ELF-1 (cell line): Measurements from ENCODE around the gene USP44.

Experiments used
- DNase-seq: peaks from one replicate; pipeline ENCODE4 v3.0.0-alpha.2; 2016; ENCODE audit warnings: low read depth, low spot score

Gene USP44

DNA sequence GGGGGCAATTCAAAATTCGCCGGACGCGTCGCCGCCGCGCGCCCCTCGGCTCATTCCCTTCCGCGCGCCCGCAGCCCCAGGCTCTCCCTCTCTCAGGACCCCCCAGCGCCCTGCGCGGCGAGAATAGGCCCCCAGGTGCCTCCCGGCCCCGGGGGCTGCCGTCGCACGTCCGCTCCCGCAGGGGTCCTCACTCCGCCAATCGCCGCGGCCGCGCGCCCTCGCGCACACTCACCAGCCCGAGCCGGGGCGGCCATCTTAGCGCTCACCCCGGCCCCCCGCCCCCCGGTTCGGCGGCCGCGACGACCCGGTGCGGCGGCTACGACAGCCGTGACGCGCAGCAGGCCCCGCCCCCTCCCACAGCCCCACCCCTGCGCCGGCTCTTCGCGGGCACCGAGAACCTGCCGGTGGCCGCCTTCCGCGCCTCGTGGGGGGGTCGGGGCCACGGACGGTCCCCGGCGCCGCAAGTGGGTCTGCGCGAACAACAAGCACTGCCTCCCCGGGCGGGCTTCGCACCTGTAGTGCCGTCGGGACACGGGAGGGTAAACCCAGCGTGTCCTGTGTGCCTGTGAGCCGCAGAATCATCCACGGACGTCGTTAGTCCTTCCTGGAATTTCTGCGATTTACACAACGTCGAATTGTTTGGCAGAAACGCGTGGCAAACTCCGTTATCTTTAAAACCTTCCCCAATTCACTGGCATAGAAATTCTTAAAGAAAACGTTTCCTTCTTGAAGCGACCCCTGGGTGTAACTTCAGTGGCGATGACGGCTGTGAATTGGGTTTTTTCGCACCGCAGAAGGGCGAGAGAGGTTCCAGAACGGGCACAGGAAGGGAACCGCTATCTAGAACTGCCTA is 2.5 kb downstream of the USP44 start:
- peak; percentile 54 for DNase-seq

- DNase-seq, result peak; percentile 74
These were observed 3.2 kb downstream of the USP44 start for GRCh38 chr12:95548056-95548538.

- peak; percentile 43 for DNase-seq
These were observed 3.7 kb downstream of the USP44 start for GRCh38 chr12:95547522-95548055.

- peak; percentile 24 for DNase-seq
These were observed 4.8 kb downstream of the USP44 start for GRCh38 chr12:95546491-95546813.

GRCh38 chr12:95545731-95546490 is 5.4 kb downstream of the USP44 start:
- DNase-seq, result no peak

GRCh38 chr12:95545303-95545702 is 6.0 kb downstream of the USP44 start:
- DNase-seq, result no peak

- DNase-seq, result no peak
These were observed 6.5 kb downstream of the USP44 start for GRCh38 chr12:95544756-95545155.

DNA sequence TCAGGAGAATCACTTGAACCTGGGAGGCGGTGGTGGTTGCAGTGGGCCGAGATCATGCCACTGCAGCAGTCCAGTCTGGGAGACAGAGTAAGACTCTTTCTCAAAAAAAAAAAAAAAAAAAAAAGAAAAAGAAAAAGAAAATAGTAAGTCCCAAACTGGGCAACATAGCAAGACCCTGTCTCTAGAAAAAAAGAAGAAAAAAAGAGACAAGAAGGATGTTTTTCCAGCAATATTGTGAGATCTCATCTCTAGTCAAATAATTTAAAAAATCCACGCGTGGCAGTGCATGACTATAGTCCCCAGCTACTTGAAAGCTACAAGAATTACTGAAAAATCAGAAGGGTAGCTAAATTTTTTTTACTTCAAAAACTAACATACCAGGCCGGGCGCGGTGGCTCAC is 8.0 kb downstream of the USP44 start:
- no peak for DNase-seq

DNA sequence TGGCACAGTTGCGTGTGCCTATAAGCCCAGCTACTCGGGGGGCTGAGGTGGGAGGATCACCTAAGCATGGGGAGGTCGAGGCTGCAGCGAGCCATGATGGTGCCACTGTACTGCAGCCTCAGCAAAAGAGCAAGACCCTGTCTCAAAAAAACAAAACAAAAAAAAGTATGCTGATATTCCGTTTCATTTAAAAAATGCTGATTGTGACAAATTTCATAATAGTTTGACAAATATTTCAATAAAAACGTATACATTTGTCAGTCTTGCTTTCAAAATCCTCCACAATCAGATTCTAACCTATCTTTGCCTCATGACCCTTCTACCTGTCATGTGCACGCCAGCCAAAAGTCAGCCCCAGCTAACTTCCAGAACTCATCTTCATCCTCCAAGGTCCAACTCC is 9.8 kb downstream of the USP44 start:
- DNase-seq, result no peak

DNA sequence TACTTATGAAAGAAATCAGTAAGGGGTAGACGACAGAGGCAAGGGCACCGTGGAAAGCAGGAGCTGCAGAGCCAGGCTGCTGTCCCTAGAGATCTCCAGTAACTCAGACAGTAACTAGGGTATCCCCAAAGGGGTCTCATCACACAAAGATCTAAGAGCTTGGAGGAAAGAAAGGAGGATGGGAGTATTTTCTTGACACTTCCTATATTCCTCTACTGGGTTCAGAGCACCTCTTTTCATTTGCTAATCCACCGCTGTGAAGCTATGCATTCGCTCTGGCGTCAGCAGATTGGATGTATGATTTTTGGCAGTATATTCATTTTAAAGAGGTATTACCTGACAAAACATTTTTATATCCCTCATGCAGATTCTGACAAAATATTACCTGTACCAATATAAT is 12.6 kb downstream of the USP44 start:
- DNase-seq, result no peak

- no peak for DNase-seq
These were observed 13.3 kb downstream of the USP44 start for GRCh38 chr12:95538006-95538405.

- DNase-seq, result no peak
These were observed 17.3 kb downstream of the USP44 start for GRCh38 chr12:95533985-95534384.

DNA sequence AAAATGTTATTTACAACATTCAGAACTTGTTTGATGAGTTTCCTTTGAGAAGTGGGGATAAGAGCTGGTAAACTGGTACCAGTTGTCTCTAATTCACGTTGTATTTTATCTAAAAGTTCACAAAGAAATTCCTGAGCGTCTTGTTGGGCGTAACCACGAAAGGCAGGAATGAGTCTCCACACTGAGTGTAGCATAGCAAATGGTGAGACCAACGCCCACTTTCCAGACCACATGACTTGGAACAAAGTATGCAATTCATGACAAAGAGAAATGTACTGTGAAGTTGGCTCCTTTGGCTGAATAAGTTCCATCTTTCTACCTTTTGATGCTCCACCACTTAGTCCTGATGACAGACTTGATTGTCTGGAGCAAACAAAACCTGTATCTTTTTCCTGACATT is 18.4 kb downstream of the USP44 start:
- no peak for DNase-seq

DNA sequence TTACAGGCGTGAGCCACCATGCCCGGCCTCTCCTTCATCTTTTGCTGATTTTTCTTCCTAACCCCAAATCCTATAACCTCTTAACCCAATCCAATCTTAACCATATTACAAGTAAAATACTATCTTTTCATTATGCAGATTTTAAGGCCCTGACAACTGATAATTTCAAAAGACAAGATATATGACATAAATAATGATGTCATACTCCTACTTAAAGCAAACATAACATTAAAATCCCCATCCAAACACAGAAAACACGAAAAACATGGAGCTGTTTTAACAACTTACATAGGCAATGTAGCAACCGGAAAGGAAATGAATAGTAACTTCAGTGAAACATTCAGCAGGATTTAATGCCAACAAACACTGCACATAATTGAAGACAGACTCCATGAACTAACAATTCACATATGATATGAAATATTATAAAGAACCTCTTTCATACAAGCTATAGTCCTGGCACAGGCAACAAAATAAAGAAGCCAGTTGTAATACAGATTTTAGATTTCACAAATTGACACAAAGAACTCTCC is 21.5 kb downstream of the USP44 start:
- no peak for DNase-seq

- DNase-seq, result no peak
These were observed 22.8 kb downstream of the USP44 start for GRCh38 chr12:95528431-95528830.

DNA sequence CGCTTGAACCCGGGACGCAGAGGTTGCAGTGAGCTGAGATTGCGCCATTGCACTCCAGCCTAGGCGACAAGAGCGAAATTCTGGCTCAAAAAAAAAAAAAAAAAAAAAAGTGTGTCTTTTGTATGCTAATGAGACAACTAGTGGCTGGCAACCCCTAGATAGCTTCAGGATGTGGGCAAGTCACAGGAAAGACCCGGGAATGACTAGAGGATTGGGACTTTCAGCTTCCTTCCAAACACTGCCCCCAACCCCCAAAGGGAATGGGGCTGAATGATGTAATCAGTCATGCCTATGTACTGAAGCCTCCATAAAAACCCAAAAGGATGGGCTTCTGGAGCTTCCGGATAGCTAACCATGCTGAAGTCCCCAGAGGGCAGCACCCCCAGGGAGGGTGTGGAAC is 28.6 kb downstream of the USP44 start:
- DNase-seq, result no peak

GRCh38 chr12:95520816-95521215 is 30.5 kb downstream of the USP44 start:
- DNase-seq, result no peak

DNA sequence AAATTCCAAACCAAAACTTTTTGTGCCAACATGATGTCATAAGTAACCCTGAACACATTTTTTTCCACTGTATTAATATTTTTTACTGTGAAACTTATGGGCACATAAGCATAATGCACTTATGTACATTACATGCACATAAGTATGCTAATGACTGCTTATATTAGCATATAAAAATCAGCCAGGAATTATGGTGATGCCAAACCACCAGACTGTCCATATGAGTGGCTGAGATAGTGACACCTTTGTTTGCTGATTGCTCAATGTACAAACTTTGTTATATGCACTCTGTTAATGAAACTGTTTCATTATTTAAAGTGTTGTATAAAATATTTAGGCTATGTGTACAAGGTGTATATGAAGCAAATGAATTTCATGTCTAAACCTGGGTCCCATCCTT is 32.3 kb downstream of the USP44 start:
- no peak for DNase-seq

GRCh38 chr12:95517246-95517645 is 34.0 kb downstream of the USP44 start:
- no peak for DNase-seq

DNA sequence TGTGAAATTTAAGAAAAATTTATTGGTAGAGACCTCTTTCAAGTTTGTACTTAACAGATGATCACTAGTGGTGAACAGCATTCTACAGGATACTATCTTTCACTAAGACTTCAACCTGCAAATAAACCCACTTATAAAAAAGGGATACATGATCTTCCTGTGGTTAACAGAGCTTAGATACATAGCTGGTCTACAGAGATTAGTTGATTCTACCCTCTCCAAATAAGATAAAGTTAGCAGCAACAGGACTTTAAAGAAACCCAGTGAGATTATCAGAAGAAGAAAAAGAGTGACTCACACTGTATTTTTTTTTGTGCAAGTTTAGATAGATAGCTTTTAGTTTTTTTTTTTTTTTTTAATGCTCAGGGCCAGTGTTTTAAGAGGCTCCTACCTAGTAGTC is 34.5 kb downstream of the USP44 start:
- no peak for DNase-seq

GRCh38 chr12:95515197-95515596 is 36.1 kb downstream of the USP44 start:
- no peak for DNase-seq

DNA sequence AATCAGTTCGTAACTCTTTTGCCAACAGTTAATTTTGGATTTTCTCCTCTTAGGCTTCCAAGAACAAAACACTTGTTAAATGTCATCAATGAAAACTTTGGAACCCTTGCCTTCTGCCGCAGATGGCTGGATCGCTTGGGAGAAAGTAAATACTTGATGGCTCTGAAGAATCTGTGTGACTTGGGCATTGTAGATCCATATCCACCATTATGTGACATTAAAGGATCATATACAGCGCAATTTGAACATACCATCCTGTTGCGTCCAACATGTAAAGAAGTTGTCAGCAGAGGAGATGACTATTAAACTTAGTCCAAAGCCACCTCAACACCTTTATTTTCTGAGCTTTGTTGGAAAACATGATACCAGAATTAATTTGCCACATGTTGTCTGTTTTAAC is 37.7 kb downstream of the USP44 start:
- no peak for DNase-seq

DNA sequence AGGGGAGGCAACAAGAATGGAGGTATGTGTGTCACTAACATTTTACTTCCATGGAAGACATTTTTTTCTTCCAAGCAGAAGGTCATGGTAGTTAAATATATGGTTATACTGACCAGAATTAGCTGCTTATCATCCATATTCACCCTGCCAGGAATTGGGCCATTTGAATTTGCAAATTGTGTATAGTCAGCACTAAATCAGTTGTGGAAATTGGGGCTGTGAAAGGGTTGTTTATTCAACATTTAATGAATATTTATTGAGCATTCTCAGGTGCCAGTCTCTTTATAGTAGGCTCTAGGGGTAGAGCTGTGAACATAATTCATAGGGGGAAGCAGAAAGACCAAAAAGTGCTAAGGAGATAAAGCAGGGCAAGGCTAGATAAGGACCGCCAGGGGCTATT is 39.3 kb downstream of the USP44 start:
- DNase-seq, result no peak
